Spleen (tissue), 11 donors: Measurements from ENCODE around the gene KIAA0825. TPM values are rescaled to one million over a fixed set of nuclear protein-coding genes. Genes with fewer than 3 reads are reported as not detected.

Experiments used
- DNase-seq: peaks from one replicate; pipeline ENCODE4 v3.0.0-alpha.2; 2020
- H3K27ac ChIP-seq, 8 donors: fragments of 200-600 bp; sonication (generic) in 7 of 8; 1 replicate in 4 of 8; 2 replicates in 4 of 8; pipeline versions ENCODE4 v1.5.0 to v1.8.0; 2016 to 2021; ENCODE audit warnings: inconsistent platforms in 4 of 8, mild to moderate bottlenecking in 4 of 8, moderate library complexity in 1 of 8
- H3K27me3 ChIP-seq, 7 donors: fragments of 200-600 bp; sonication (generic) in 6 of 7; replicated peaks in 1 of 7; 1 replicate in 4 of 7; 2 replicates in 3 of 7; pipeline versions ENCODE4 v1.5.0 to v1.8.0; 2016 to 2021; ENCODE audit warnings: inconsistent platforms in 3 of 7, mild to moderate bottlenecking in 1 of 7
- H3K36me3 ChIP-seq, 6 donors: fragments of 200-600 bp; sonication (generic) in 5 of 6; 1 replicate in 4 of 6; 2 replicates in 2 of 6; pipeline versions ENCODE4 v1.5.0 to v1.8.0; 2016 to 2021; ENCODE audit warnings: inconsistent platforms in 2 of 6
- H3K4me1 ChIP-seq, 6 donors: fragments of 200-600 bp; sonication (generic) in 5 of 6; 1 replicate in 3 of 6; 2 replicates in 3 of 6; pipeline versions ENCODE4 v1.5.0 to v1.8.0; 2016 to 2021; ENCODE audit warnings: inconsistent platforms in 3 of 6
- H3K4me3 ChIP-seq, 8 donors: fragments of 200-600 bp; sonication (generic) in 7 of 8; 1 replicate in 4 of 8; 2 replicates in 4 of 8; pipeline versions ENCODE4 v1.5.0 to v1.8.0; 2016 to 2021; ENCODE audit warnings: inconsistent platforms in 4 of 8, mild to moderate bottlenecking in 4 of 8, moderate library complexity in 2 of 8
- H3K9me3 ChIP-seq, 8 donors: fragments of 200-600 bp; sonication (generic) in 7 of 8; 1 replicate in 4 of 8; 2 replicates in 4 of 8; pipeline versions ENCODE4 v1.5.0 to v1.8.0; 2016 to 2021; ENCODE audit warnings: inconsistent platforms in 4 of 8
- POLR2A ChIP-seq, 3 donors: fragments of 450-650 bp; IDR thresholded peaks; one replicate each; pipeline ENCODE4 v1.5.1; 2017; ENCODE audit warnings: antibody characterized with exemption in 3 of 3, mild to moderate bottlenecking in 1 of 3
- POLR2AphosphoS5 ChIP-seq, 3 donors: sonication (generic); formaldehyde crosslinking; IDR thresholded peaks; one replicate each; pipeline ENCODE4 v1.5.1; 2017; ENCODE audit warnings: antibody characterized with exemption in 3 of 3
- WGBS, 5 donors: extraction: QIAGEN DNeasy Blood & Tissue Kit in 3 of 5; methylation state at CpG; one replicate each; pipeline versions ENCODE4 v1.1.5 to v1.1.7; 2013 to 2018; 5-methylcytosine and 5-hydroxymethylcytosine counted together
- intact Hi-C: fragments of 100-400 bp; cut with DNase I; formaldehyde crosslinking; loops from one replicate; pipeline ENCODE4 v1.15.0; 2023; ENCODE audit warnings: low total_unique reads
- polyA plus RNA-seq, 3 donors: library from polyadenylated mRNA; stranded (reverse); fragments of 200-250 nt; gene quantifications; one replicate each; pipeline ENCODE4 v1.2.1, GENCODE V29; 2013
- total RNA-seq, 7 donors: library from RNA; depleted of rRNA in 3 of 7; stranded (reverse); fragments of >200 nt in 3 of 7; fragmentation: NEBNext Ultra II Directional in 4 of 7; extraction: Animal tissue kit (Norgen Biotek cat#: 25700) in 4 of 7; gene quantifications; one replicate each; pipeline versions ENCODE4 v1.1.0 to v1.2.1, GENCODE V29; 2016 to 2021
- TF ChIP-seq, protein P1 (sequence below), 11 experiments: fragments of 200-600 bp in 7 of 11; fragments of 450-650 bp in 4 of 11; sonication (generic) in 4 of 11; IDR thresholded peaks in 8 of 11; conservative IDR thresholded peaks in 3 of 11; 1 replicate in 7 of 11; 2 replicates in 4 of 11; pipeline versions ENCODE4 v1.4.0 to v1.8.0; 2016 to 2021; ENCODE audit warnings: antibody characterized with exemption in 11 of 11, inconsistent platforms in 4 of 11, mild to moderate bottlenecking in 1 of 11
- donor health status: healthy with polysubstance abuse.
- donor health status: DM: no; HTN: no; CAD: no; lungs with moderate emphysema.
- donor health status: DM: no; HTN: no; CAD: no.
- donor health status: Bipolar disorder and iron deficiency.
- donor health status: healthy.
- donor health status: DM: no; HTN: no; CAD: no.
- donor health status: DM: yes; HTN: yes; CAD: no.

Gene KIAA0825
- total and polyA plus RNA-seq, 10 donors, result 0.20 to 13.5 (median 6.0) TPM

DNA sequence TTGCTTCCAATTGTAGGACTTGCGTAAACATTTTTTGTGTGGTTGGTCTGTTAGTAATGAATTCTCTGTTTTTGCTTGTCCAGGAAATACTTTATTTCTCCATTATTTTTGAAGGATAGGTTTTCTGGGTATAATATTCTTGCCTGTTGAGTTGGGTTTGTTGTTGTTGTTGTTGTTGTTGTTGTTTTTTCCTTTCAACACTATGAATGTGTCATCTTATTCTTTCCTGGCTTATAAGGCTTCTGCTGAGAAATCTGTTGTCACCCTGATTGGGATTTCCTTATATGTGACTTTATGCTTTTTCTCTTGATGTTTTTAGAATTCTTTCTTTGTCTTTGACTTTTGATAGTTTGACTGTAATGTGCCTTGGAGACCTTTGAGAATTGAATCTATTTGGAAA is 39.9 kb upstream of the KIAA0825 start:
- 95 to 100% (median 100%) methylated on average over 1 of the region's 1 CpG for WGBS, 5 donors
- Histone ChIP-seq H3K36me3 (peaks cover 0 to 95% (median 36%) of the 10 kb centered on the region in 6 donors), H3K27ac (no peak overlapping the region), H3K4me3 (no peak overlapping the region), H3K9me3 (peaks cover 3 to 58% (median 48%) of the 10 kb centered on the region in 8 donors), H3K4me1 (no peaks in the 10 kb centered on the region), H3K27me3 (no peaks in the 10 kb centered on the region)
- no peak for TF ChIP-seq POLR2A (IDR thresholded peaks at IDR 0.05)
- TF ChIP-seq, protein P1, sequence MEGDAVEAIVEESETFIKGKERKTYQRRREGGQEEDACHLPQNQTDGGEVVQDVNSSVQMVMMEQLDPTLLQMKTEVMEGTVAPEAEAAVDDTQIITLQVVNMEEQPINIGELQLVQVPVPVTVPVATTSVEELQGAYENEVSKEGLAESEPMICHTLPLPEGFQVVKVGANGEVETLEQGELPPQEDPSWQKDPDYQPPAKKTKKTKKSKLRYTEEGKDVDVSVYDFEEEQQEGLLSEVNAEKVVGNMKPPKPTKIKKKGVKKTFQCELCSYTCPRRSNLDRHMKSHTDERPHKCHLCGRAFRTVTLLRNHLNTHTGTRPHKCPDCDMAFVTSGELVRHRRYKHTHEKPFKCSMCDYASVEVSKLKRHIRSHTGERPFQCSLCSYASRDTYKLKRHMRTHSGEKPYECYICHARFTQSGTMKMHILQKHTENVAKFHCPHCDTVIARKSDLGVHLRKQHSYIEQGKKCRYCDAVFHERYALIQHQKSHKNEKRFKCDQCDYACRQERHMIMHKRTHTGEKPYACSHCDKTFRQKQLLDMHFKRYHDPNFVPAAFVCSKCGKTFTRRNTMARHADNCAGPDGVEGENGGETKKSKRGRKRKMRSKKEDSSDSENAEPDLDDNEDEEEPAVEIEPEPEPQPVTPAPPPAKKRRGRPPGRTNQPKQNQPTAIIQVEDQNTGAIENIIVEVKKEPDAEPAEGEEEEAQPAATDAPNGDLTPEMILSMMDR (IDR thresholded peaks at IDR 0.05 in 8 of 11, conservative IDR thresholded peaks at IDR 0.05 in 3 of 11), result no peak
- TF ChIP-seq POLR2AphosphoS5 (IDR thresholded peaks at IDR 0.05), result no peak
- no peak for DNase-seq
- intact Hi-C loops, result no loop called here

DNA sequence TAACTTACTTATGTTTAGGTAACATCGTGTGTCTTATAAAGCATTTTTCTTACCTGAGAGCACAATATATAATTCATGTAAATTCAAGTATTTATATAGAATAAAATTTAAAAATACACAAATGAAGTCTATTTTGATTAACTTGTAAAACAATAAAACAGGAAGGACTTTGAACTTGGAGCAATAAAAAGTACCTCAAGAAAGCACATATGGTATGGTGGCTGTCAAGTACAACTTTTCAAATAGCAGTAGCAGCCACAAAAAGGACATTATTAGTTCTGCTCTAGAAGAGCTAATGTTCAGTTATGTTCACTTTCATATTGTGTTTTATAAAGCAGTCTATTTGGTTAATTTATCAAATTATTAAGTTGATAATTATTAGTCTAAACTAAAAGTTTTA is 31.5 kb upstream of the KIAA0825 start:
- H3K27ac ChIP-seq, result no peak overlapping the region
- DNase-seq, result no peak
- WGBS, 5 donors, result 97 to 100% (median 98%) methylated on average over 1 of the region's 1 CpG
- H3K4me3 ChIP-seq, result no peak overlapping the region
- H3K9me3 ChIP-seq, result peaks cover 0 to 11% (median 3%) of the 10 kb centered on the region in 8 donors
- TF ChIP-seq, protein P1 (IDR thresholded peaks at IDR 0.05 in 8 of 11, conservative IDR thresholded peaks at IDR 0.05 in 3 of 11), result no peak
- TF ChIP-seq POLR2AphosphoS5 (IDR thresholded peaks at IDR 0.05), result no peak
- no peak for TF ChIP-seq POLR2A (IDR thresholded peaks at IDR 0.05)
- H3K4me1 ChIP-seq, result no peaks in the 10 kb centered on the region
- intact Hi-C loops, result no loop called here
- H3K27me3 ChIP-seq, result no peaks in the 10 kb centered on the region
- peaks cover 0 to 88% (median 13%) of the 10 kb centered on the region in 6 donors for H3K36me3 ChIP-seq

DNA sequence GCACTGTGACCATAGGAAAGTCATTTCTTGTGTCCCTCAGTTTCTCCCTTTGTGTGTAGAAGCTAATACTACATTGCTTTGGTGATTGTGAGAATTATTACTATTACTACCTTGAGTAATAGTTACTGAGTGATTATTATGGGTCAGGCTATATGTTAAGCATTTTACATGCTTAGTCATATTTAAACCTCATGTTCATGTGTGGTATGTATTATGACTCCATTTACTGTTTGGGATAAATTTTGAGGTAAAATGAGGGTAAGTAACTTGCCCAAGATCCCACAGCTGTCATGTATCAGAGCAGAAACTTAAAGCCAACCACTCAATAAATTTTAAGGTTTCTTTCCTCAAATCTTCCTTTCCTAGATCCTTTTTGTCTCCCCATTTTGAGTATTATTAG is 28.4 kb upstream of the KIAA0825 start:
- no peaks in the 10 kb centered on the region for H3K9me3 ChIP-seq
- no peak overlapping the region for H3K27ac ChIP-seq
- intact Hi-C loops, result no loop called here
- DNase-seq, result no peak
- peaks cover 0 to 77% (median 2%) of the 10 kb centered on the region in 6 donors for H3K36me3 ChIP-seq
- H3K4me3 ChIP-seq, result no peak overlapping the region
- H3K4me1 ChIP-seq, result no peaks in the 10 kb centered on the region
- no peaks in the 10 kb centered on the region for H3K27me3 ChIP-seq
- TF ChIP-seq, protein P1 (IDR thresholded peaks at IDR 0.05 in 8 of 11, conservative IDR thresholded peaks at IDR 0.05 in 3 of 11), result no peak
- TF ChIP-seq POLR2A (IDR thresholded peaks at IDR 0.05) (no peak), POLR2AphosphoS5 (IDR thresholded peaks at IDR 0.05) (no peak)

DNA sequence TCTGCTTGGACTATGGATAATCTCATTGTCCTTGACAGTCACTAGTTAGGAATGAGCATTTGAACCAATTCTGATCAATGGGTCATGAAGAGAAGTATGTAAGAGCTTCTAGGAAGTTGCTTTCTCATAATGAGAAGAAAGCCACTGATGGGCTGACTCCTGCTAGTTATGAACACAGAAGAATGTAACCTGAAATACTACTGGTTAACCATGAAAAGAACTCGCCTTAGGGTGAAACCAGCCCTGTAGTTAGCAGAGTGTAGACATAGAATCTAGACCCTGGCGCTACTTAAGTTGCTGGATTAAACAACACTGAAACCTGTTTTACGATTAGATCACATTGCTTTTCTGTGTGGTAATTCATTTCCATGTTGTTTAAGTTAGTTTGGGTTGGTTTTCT is 26.6 kb upstream of the KIAA0825 start:
- no peaks in the 10 kb centered on the region for H3K27me3 ChIP-seq
- no peak for DNase-seq
- H3K27ac ChIP-seq, result no peak overlapping the region
- peaks cover 0 to 14% (median 10%) of the 10 kb centered on the region in 8 donors for H3K9me3 ChIP-seq
- TF ChIP-seq POLR2A (IDR thresholded peaks at IDR 0.05), result no peak
- no peak for TF ChIP-seq POLR2AphosphoS5 (IDR thresholded peaks at IDR 0.05)
- TF ChIP-seq, protein P1 (IDR thresholded peaks at IDR 0.05 in 8 of 11, conservative IDR thresholded peaks at IDR 0.05 in 3 of 11), result no peak
- no peak overlapping the region for H3K4me3 ChIP-seq
- H3K4me1 ChIP-seq, result no peaks in the 10 kb centered on the region
- H3K36me3 ChIP-seq, result peaks cover 0 to 85% (median 2%) of the 10 kb centered on the region in 6 donors
- WGBS, 5 donors, result 93 to 98% (median 96%) methylated on average over 3 of the region's 3 CpGs
- intact Hi-C loops, result no loop called here
